GM21526 (cell line): ENCODE measurements around the gene SOX10.
"Not testable (repeated sequence)": the region's sequence is repeated elsewhere in the genome, so short reads cannot be mapped to it uniquely, and the experiment has no call there.

Source experiments
- ATAC-seq: cut with Tn5 transposase; IDR thresholded peaks from one replicate; pipeline ENCODE4 v1.9.1; 2021; ENCODE audit warnings: moderate library complexity; ENCODE audit not compliant: unreplicated experiment, low FRiP score

SOX10 gene

DNA sequence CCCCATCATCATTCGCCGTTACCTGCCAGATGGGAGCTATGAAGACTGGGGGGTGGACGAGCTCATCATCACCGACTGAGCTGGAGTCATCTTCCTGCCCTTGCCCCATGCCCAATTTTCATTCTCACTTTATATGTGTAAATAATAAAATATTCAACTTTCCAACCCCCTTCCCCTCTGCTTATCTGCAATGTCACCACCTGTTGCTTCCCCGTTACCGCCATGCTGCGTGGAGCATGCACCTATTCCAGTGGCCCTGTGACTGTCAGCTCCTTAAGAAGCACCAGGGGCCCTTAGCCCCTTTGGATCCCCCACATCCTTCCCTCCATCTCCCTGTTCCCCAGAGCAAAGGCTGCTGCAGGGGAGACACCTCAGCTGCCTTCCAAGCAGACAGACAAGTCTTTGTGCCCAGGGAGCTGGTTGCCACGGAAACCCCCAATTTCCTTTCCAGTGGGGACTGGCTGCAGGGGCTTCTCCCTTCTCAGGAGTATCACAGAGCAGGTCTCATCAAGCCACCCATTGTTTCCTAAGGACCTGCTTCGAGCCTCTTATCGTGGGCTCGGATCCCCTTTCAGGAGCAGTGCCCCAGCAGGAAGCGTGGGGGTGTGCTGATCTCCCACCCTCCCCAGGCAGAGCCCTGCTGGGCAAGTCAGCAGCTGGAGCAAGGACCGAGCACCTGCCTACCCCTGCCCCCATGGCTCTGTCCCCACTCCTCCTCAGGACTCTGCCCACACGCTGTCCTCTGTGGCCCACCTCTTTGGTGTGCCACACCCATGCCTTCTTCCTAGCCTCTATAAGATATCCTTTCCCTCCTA, 16.5 kb downstream of the SOX10 start:
- no peak for ATAC-seq

DNA sequence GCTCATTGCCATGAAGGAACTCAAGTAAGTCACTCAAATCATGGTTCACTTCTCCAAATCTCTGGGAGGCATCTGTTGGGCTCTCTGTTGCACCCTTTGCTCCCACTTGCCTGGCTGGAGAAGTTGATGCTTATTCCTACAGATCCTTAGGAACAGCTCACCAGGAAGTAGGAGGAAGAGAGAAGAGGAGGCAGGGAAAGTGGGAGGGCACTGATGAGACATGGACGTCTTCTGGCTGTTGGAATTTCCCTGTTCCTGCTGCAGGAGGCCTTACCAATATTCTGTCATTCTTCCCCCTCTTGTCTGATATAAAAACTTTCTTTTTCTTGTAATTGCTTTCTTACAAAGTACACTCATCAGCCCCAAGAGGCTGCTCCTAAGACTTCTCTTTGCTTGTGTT, 17.2 kb downstream of the SOX10 start:
- ATAC-seq: no peak

DNA sequence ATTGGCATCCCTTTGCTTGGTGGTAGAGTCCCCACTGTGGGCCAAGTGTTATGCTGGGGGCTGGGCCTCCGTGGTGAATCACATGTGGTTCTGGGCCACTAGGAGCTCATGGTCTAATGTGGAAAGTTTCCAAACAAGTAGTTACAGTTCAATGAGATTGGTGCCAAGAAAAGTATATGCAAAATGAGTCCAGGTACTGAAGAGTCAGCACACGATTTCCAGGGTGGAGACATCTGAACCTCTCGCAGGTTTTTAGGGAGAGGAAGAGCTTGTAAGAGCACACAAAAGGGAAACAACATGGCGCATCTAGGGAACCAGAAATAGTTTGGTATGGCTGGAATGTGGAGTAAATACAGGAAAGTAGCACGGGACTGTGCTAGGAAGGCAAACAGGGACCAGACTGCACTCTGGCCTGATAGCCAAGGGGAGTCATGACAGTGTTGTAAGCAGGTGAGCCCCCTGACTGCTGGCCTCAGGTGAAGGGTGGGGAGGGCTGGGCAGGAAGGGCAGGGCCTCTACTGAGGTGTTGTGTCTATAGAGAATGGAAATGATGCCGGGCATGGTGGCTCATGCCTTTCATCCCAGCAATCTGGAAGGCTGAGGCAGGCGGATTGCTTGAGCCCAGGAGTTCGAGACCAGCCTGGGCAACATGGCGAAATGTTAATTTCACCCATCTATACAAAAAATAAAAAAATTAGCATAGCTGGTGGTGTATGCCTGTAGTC, 18.3 kb downstream of the SOX10 start:
- no peak for ATAC-seq

DNA sequence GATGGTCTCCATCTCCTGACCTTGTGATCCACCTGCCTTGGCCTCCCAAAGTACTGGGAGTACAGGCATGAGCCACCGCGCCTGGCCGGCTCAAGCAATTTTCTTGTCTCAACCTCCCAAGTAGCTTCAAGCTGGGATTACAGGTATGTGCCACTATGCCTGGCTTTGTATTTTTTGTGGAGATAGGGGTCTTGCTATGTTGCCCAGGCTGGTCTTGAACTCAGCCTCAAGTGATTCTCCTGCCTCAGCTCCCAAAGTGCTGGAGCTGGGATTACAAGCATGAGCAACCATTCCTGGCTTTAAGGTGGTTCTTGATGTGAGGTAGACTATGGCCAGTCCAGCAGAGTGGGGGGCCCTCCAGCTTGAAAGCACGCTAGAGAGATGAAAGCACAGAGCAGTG, 23.3 kb downstream of the SOX10 start:
- ATAC-seq: no peak

- no peak for ATAC-seq
Observed at GRCh38 chr22:37959231-37959825, 25.0 kb downstream of the SOX10 start.

- no peak for ATAC-seq
Observed at GRCh38 chr22:37957232-37957631, 27.1 kb downstream of the SOX10 start.

- not testable (repeated sequence) for ATAC-seq
Observed at GRCh38 chr22:37955825-37956397, 28.4 kb downstream of the SOX10 start.

GRCh38 chr22:37954686-37955085, 29.7 kb downstream of the SOX10 start:
- no peak for ATAC-seq

GRCh38 chr22:37953437-37954179, 30.7 kb downstream of the SOX10 start, which contains the start of the genes C22orf23 and POLR2F:
Gene C22orf23 (minus strand): TSS chr22:37953601. CDS start chr22:37953149, 452 bp downstream.
Gene POLR2F (plus strand): TSS chr22:37953699. CDS start chr22:37953788, 89 bp downstream.
- ATAC-seq: peak; percentile 83

DNA sequence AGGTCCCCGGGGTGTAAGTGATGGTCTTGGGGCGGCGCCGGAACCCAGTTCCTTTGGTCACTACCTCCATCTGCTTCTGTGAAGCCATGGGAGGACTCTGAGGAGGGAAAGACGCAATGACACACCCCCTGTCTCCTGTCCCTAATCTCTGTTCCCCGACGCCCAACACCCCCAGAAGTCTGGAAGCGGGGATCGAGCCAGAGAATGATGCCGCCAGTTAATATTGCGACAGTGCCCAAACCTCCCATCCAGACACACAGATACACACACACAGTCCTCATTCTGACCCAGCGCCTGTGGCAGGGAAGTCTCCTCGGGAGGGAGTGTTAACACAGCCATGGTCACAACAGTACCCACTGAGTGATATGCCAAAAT, 31.3 kb downstream of the SOX10 start:
- ATAC-seq: peak; percentile 7

- ATAC-seq: not testable (repeated sequence)
Observed at GRCh38 chr22:37952629-37953028, 31.7 kb downstream of the SOX10 start.

GRCh38 chr22:37951305-37951704, 33.0 kb downstream of the SOX10 start:
- no peak for ATAC-seq

DNA sequence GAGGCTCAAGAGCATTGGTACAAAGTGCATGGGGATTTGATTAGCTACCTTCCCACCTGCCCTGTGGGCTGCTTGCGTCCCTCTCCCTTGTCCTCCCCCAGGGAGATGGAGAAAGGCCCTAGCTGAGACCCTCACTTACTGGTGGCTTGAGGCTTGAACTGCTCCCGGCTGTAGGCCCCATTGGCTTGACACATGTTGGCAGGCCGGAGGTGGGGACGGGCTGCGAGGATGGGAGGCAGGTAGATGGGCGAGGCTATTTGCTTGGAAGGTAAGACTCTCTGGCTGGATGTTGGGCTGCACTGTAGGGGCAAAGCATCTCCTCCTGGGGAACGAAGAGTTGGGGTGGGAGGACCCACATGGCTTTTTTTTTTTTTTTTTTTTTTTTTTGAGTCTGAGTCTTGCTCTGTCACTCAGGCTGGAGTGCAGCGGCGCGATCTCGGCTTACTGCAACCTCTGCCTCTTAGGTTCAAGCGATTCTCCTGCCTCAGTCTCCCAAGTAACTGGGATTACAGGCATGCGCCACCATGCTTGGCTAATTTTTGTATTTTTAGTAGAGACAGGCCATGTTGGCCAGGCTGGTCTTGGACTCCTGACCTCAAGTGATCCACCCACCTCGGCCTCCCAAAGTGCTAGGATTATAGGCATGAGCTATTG, 37.1 kb downstream of the SOX10 start:
- ATAC-seq: not testable (repeated sequence)

DNA sequence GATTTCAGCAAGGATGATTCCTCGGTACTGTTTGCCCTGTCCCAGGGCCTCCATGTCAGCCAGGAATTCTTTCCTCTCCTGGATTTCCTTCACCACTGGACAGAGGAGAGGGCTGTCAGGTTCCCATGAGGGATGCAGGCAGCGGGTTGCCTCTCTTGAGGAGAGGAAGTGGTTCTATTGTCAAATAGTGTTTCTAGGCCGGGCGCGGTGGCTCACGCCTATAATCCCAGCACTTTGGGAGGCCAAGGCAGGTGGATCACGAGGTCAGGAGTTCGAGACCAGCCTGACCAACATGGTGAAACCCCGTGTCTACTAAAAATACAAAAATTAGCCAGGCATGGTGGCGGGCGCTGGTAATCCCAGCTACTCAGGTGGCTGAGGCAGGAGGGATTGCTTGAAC, 39.9 kb downstream of the SOX10 start:
- ATAC-seq: not testable (repeated sequence)

DNA sequence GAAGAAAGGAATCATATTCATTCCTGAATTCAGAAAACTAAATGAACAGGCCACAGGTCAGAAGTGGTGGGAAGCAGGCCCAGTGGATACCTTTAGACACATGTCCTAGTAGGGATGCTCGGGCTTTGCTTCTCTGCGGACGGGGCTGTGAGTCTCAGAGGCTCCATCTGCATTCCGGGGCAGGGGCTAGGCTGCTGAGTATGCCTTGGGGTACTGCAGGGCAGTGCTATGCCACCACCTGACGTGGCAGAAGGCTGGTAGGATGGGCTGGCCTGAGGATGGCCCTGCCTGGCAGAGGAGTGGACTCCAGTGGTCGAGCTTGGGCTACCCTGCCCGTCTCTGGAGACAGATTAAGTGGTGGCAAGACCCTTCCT, 40.5 kb downstream of the SOX10 start:
- no peak for ATAC-seq

GRCh38 chr22:37943136-37943824, 41.1 kb downstream of the SOX10 start:
- ATAC-seq: no peak

DNA sequence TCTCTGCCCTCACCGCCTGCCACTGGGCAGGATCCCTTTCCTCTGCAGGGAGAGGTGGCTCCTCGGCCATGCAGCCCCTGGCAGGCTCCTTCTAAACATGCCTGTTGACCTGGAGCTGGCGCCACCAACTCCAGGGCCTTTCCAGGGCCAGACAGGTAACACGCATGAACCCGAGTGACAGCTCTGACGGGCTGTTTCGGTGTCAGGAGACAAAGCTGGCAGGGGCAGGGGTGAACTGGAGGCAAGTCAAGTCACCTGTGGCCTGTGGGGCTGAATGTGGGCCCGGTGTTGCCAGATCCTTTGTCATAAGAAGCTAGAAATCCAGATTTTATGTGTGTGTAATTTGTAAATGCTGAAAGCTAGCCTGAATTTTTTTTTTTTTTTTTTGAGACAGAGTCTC, 42.2 kb downstream of the SOX10 start:
- ATAC-seq: no peak

DNA sequence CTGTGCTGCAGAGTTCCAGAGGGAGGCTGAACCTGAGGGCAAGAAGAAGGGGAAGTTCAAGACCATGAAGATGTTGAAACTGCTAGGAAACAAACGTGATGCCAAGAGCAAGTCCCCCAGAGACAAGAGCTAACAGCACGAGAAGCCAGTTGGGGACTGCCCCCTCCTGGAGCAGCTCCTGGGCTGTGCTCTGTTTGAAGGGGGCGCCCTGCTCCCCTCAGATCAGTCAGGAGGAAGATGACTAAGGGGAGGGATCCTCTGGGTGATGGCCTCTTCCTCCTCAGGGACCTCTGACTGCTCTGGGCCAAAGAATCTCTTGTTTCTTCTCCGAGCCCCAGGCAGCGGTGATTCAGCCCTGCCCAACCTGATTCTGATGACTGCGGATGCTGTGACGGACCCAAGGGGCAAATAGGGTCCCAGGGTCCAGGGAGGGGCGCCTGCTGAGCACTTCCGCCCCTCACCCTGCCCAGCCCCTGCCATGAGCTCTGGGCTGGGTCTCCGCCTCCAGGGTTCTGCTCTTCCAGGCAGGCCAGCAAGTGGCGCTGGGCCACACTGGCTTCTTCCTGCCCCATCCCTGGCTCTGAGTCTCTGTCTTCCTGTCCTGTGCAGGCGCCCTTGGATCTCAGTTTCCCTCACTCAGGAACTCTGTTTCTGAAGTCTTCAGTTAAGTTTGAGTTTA, 43.5 kb downstream of the SOX10 start:
- ATAC-seq: no peak
